Measurements from ENCODE around the gene APOE.

GRCh38 chr19:44948763-44949374, 43.3 kb downstream of the APOE start:
- TF ChIP-seq POLR2A (IDR thresholded peaks at IDR 0.05) (no peak), CTCF (IDR thresholded peaks at IDR 0.05) (no peak)

Measured in right lobe of liver (tissue), 4 donors.